HL-60/S4 (cell line): ENCODE data around the gene BPIFA3.
"Not testable (repeated sequence)": the region's sequence is repeated elsewhere in the genome, so short reads cannot be mapped to it uniquely, and the experiment has no call there.

Source experiments
- in situ Hi-C: fragments of 300-500 bp; cut with MboI; formaldehyde crosslinking; loops from 2 replicates; pipeline ENCODE4 v1.14.3; 2022; ENCODE audit warnings: low sequenced_read_pairs

BPIFA3 gene

GRCh38 chr20:33217052-33217451 lies at the start of gene BPIFA3:
Gene BPIFA3, plus strand, starts transcription at chr20:33217352. Its CDS starts 185 bp downstream, at chr20:33217537.
- in situ Hi-C loops: no loop called here

DNA sequence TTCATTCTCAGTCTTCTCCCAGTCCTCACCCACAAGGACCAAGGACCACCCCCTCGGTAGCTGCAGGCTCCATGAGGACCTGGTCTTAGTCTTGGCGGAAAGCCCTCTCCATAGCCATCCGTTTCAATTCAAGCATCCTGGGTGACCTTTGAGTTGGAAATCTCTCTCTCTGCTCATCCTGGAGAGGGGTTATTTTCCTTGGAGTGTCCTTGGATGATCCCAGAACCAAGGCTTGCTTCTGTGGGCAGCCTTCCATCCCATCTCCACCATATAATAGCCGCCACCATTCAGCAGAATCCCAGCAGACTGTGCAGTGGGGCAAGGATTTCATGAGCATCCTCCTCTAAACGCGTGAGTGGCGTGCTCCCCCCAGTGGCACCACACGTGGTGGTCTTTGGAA lies 49.3 kb upstream of the BPIFA3 start, which contains the start of gene BPIFA2:
TSS of gene BPIFA2 (plus strand) at position 301 of the 400 bp plus-strand sequence. CDS start 987 bp downstream, outside the sequence.
- in situ Hi-C loops: no loop called here

GRCh38 chr20:33169176-33169794 lies 47.9 kb upstream of the BPIFA3 start:
- in situ Hi-C loops: no loop called here

DNA sequence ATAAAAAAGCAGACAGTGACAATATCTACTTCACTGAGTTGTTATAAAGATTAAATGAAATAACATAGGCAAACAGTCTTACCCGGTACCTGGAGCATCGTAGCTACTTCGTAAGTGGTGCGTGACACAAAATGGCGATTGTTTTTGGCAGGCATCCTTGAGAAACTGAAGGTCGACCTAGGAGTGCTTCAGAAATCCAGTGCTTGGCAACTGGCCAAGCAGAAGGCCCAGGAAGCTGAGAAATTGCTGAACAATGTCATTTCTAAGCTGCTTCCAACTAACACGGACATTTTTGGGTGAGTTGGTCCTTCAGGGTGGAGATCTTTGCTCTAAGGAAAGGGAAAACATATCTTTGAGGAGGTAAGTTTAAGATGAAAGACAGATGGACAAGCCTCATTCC lies 44.4 kb upstream of the BPIFA3 start:
- in situ Hi-C loops: no loop called here

- in situ Hi-C loops: no loop called here
These were observed 42.0 kb upstream of the BPIFA3 start for GRCh38 chr20:33175123-33175522.

DNA sequence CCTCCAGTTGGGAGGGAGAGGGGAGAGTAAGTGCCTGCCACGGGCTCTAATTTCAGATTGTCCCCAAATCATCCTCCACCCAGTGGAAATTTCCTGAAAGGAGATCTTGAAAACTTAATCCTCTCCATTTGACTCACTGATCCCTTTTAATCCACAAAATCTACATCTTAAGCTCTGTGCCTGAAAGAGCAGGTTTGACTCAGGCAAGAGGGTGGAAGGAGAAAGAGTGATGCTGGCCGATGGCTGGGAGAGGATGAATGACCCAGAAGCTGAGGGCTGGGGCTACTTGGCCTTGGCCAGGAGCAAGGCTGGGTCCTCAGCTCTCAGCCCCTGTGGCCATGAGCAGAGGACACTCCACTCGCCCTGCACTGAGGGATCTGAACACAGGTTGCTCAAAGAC lies 41.1 kb upstream of the BPIFA3 start:
- in situ Hi-C loops: no loop called here

DNA sequence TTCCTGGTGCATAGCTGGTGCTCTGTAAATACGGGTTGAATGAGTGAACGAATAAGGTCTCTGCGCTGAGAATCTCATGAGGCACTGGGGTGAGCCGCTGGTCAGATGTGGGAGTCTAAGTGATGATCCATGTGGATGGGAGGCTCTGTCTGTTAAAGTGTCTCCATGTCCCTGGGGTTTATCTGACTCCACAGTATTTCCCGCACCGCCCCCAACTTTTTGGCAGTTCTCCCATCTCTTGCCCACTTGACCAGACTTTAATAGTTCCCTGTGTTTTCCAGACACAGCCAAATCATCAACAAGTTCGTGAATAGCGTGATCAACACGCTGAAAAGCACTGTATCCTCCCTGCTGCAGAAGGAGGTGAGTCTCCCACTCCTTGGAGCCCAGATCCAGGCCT lies 39.3 kb upstream of the BPIFA3 start:
- in situ Hi-C loops: no loop called here

GRCh38 chr20:33178726-33179125 lies 38.4 kb upstream of the BPIFA3 start:
- in situ Hi-C loops: no loop called here

DNA sequence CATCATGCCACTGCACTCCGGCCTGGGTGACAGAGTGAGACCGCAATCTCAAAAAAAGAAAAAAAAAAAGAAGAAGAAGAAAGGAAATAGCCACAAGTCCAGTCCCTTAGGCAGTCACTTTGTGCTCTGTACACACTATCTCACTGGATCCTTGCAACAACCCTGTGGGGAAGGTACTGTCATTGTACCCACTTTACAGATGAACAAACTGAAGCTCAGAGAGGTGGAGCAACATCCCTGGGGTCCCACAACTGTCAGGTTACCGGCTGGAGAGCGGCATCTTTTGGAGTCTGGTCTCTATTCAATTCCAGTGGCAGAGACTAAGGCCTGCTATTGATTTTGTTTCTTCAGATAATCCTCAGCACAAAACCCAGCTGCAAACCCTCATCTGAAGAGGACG lies 37.0 kb upstream of the BPIFA3 start:
- in situ Hi-C loops: no loop called here

DNA sequence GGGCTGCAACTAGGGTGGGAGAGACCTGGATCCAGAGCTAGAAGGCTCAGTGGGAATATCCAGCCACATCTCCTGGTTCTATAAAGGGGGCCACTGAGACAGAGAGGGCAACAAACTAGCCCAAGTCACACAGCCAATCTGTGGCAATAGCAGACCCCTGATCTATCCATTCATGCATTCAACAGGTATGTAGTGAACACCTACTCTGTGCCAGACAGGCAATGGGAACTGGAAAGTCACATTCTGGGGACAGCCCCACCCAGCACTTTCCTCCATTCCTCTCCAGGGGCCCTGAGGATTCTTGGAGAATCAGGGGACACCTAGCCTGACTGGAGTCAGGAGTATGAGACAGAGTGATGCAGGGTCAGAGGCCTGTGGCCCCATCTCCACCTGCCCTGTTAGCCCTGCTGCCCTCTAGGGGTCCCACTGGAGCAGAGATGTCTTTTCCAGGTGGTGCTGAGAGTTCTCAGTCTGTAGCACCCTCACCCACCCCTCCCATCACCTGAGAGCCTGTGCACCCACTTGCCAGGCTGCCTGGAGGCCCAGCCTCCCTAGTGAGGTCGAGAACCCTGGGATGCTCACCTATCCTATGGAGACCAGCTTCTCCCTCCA lies 35.6 kb upstream of the BPIFA3 start:
- in situ Hi-C loops: no loop called here

DNA sequence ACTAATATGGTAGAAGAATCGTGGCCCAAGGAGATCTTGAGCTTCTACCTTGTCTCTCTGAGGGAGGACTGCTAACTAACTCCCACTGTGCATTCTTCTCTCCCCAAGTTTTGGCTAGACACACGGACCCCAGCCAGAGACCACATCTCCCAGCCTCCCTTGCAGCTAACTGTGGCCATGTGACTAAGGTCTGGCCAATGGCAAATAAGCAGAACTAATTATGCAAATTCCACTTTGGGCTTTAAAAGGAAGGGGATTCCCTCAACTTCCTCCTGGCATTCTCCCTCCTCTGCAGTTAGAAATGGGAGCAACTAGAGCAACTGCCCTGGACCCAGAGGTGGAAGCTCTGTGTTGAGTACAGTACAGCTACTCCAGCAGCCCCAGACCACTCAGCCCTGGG lies 33.8 kb upstream of the BPIFA3 start:
- in situ Hi-C loops: no loop called here

DNA sequence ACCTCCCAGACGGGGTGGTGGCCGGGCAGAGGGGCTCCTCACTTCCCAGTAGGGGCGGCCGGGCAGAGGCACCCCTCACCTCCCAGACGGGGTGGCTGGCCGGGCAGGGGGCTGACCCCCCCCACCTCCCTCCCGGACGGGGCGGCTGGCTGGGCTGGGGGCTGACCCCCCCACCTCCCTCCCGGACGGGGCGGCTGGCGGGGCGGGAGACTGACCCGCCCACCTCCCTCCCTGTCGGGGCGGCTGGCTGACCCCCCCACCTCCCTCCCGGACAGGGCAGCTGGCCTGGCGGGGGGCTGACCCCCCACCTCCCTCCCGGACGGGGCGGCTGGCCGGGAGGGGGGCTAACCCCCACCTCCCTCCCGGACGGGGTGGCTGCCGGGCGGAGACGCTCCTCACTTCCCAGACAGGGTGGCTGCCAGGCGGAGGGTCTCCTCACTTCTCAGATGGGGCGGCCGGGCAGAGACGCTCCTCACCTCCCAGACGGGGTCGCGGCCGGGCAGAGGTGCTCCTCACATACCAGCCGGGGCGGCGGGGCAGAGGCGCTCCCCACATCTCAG lies 32.0 kb upstream of the BPIFA3 start:
- in situ Hi-C loops: not testable (repeated sequence)

- in situ Hi-C loops: no loop called here
These were observed 29.7 kb upstream of the BPIFA3 start for GRCh38 chr20:33187491-33187890.

- in situ Hi-C loops: no loop called here
These were observed 28.7 kb upstream of the BPIFA3 start for GRCh38 chr20:33188421-33188820.

DNA sequence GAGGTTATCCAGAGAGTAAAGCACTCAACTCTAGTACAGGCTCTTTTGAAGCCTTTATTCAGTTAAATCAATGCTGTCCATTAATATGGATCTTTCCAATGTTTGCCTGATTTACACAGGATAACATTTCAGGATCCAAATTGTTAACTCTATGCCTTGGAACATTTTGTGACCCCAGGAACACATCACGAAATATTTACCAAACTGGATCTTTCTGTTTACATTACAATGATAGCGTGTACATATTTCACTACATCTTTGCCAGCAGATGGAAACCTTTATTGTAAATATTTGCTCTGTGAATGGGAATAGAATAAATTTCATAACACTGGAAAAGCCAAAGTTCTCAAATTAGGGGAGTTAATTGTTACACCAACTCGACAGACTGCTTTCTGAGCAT lies 25.7 kb upstream of the BPIFA3 start:
- in situ Hi-C loops: no loop called here

DNA sequence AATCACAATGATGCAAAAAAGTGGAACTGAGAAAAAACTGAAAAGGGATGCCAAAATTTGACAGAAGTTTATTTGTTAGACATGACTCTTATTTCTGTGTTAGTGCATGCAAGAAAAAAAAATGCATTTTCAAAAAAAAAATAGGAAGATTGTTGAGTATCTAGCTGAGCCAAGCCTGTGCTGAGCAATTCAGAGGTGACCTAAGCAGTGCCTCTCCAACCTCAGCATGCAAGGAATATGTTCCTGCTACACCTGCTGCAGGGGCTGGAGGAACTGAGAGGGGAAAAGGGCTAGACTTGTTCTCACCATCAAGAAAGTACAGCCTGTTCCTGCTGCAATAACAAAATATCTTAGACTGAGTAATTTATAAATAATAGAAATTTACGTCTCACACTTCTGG lies 25.2 kb upstream of the BPIFA3 start:
- in situ Hi-C loops: no loop called here

DNA sequence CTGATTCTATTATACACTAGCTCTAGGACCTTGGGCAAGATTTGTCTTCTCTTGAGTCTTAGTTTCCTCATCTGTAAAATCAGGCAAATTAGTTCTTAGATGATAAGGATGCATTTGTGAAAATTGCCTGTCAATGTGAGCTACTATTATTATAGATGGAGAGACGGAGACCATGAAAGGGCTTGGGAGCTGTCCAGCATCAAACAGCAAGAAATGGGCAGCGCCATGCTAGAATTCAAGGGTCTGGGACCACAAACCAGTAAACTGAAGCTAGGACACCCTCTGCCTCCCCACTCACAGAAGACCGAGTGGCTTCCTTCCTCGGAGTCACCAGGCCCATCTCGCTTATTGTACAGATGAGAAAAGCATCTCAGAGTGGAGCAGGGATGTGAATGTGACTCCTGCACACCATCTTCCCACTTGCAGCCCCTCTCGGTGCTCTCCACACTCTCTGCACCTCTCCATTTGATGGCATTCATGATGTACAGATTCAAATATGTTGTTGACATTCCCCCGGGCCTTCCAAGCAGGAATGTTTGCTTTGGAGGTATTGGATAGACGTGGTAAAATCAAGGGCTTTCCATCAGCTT lies 24.1 kb upstream of the BPIFA3 start:
- in situ Hi-C loops: no loop called here

DNA sequence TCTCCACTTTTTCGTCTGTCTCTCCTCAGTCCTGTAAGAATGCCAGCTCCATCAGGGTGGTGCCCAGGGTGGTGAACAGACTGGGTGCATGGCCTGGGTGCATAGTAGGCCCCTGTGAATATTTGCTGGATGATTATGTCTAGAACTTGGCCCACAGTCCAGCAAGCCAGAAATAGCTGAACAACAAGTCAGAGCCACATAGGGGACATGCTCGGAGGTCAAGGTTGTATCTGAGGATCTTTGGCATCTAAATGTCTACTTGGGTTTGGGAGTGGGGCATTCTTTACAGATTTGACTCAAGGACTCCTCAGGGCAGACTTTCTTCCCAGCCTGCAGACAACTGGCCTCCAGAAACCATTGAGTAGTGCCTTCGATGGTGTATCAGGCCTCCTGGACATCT lies 18.1 kb upstream of the BPIFA3 start:
- in situ Hi-C loops: no loop called here

GRCh38 chr20:33202451-33202850 lies 14.7 kb upstream of the BPIFA3 start:
- in situ Hi-C loops: no loop called here

- in situ Hi-C loops: no loop called here
These were observed 13.7 kb upstream of the BPIFA3 start for GRCh38 chr20:33203444-33203843.

DNA sequence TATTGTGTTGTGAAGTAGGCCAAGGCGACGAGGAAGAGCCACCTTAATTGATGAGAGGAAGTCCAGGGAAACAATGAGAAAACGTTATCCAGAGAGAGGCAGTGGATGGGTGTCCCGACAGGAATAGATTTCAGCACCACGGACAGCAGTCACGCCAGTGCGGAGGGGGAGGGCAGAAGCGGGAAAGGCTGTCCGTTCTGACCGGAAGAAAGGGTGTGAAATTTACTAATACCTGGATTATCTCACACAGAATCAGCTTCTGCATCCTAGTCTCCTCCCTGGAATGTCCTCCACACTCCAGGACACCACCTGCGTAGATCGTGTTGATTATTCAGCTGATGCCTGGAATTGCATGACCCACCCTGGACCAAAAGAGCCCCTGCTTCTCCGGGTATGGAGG lies 7.4 kb upstream of the BPIFA3 start:
- in situ Hi-C loops: no loop called here

- in situ Hi-C loops: no loop called here
These were observed 6.8 kb upstream of the BPIFA3 start for GRCh38 chr20:33210371-33210770.
